Lower leg skin (tissue), 3 donors: ENCODE measurements around the gene DTNA.

Source experiments
- POLR2A ChIP-seq, 2 donors: fragments of 450-650 bp; IDR thresholded peaks; one replicate each; pipeline ENCODE4 v1.6.1; 2016 to 2017; ENCODE audit warnings: antibody characterized with exemption in 2 of 2, mild to moderate bottlenecking in 1 of 2, moderate library complexity in 1 of 2
- TF ChIP-seq, protein P1 (sequence below), 3 donors: fragments of 450-650 bp; IDR thresholded peaks; one replicate each; pipeline ENCODE4 v1.5.1; 2016; ENCODE audit warnings: antibody characterized with exemption in 3 of 3, mild to moderate bottlenecking in 3 of 3, moderate library complexity in 2 of 3

DNA sequence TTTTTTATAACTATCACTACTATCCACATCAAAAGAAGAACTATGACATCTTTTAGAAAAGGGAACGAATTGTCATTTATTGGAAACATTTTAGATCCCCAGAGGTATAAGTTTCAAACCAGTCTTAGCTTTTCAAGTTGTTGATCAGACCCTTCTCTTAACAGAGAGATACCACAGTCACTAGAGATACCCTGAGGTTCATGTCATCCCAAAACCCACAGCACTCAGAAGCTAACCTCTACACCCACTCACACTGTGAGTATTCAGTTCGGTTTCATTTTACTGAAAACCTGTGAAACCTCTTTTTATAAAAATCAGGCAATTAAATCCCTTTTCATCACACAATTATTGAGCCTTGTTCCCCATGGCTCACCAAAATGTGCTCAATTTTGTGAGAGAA lies 156.2 kb downstream of the DTNA start:
- TF ChIP-seq, protein P1, sequence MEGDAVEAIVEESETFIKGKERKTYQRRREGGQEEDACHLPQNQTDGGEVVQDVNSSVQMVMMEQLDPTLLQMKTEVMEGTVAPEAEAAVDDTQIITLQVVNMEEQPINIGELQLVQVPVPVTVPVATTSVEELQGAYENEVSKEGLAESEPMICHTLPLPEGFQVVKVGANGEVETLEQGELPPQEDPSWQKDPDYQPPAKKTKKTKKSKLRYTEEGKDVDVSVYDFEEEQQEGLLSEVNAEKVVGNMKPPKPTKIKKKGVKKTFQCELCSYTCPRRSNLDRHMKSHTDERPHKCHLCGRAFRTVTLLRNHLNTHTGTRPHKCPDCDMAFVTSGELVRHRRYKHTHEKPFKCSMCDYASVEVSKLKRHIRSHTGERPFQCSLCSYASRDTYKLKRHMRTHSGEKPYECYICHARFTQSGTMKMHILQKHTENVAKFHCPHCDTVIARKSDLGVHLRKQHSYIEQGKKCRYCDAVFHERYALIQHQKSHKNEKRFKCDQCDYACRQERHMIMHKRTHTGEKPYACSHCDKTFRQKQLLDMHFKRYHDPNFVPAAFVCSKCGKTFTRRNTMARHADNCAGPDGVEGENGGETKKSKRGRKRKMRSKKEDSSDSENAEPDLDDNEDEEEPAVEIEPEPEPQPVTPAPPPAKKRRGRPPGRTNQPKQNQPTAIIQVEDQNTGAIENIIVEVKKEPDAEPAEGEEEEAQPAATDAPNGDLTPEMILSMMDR (IDR thresholded peaks at IDR 0.05): no peak
- no peak for TF ChIP-seq POLR2A (IDR thresholded peaks at IDR 0.05)
